CD4-positive, alpha-beta T cell (primary cell): ENCODE measurements around the gene PPM1F. TPM values are rescaled to one million over a fixed set of nuclear protein-coding genes. Genes with fewer than 3 reads are reported as not detected.

Source experiments
- ATAC-seq: fragments of 200-7000 bp; cut with Tn5 transposase; one replicate; pipeline ENCODE4 v1.10.0; 2022; ENCODE audit warnings: mild to moderate bottlenecking; ENCODE audit not compliant: poor library complexity
- CTCF ChIA-PET: fragments of 350-600 bp; sonication (Branson Sonifier 250); formaldehyde crosslinking; loops from one replicate; lab custom pipeline; 2021; ENCODE audit warnings: antibody characterized with exemption, inconsistent platforms; lab: Charles Lee
- POLR2A ChIA-PET: fragments of 350-600 bp; sonication (Branson Sonifier 250); formaldehyde crosslinking; loops from one replicate; lab custom pipeline; 2021; ENCODE audit warnings: antibody characterized with exemption, inconsistent platforms; lab: Charles Lee
- DNase-seq, 14 experiments: peaks; one replicate each; pipeline ENCODE4 v3.0.0-alpha.2; 2013 to 2020; ENCODE audit warnings: mixed read lengths in 2 of 14
- H3K27ac ChIP-seq, 2 donors: one replicate each; pipeline versions ENCODE4 v1.5.1 to v1.7.0; 2013; ENCODE audit warnings: low read length in 2 of 2, low read depth in 1 of 2, mild to moderate bottlenecking in 1 of 2
- H3K27me3 ChIP-seq, 2 experiments: 1 replicate in 1 of 2; 2 replicates in 1 of 2; pipeline versions ENCODE4 v1.6.1 to v1.7.0; 2013; ENCODE audit warnings: low read length in 2 of 2, control low read depth in 1 of 2, mild to moderate bottlenecking in 1 of 2, moderate library complexity in 1 of 2; ENCODE audit not compliant: insufficient read depth in 2 of 2, control insufficient read depth in 1 of 2
- H3K36me3 ChIP-seq: one replicate; pipeline ENCODE4 v1.6.1; 2013; ENCODE audit warnings: low read length, control low read depth; ENCODE audit not compliant: insufficient read depth
- H3K4me1 ChIP-seq: one replicate; pipeline ENCODE4 v1.6.1; 2013; ENCODE audit warnings: low read length, control low read depth; ENCODE audit not compliant: insufficient read depth
- H3K4me3 ChIP-seq: one replicate; pipeline ENCODE4 v1.5.1; 2013; ENCODE audit warnings: mild to moderate bottlenecking, low read length, moderate library complexity
- H3K9me3 ChIP-seq, 2 experiments: 1 replicate in 1 of 2; 2 replicates in 1 of 2; pipeline versions ENCODE4 v1.6.1 to v1.7.0; 2013; ENCODE audit warnings: low read length in 2 of 2, mild to moderate bottlenecking in 2 of 2, control low read depth in 1 of 2, moderate library complexity in 1 of 2; ENCODE audit not compliant: control insufficient read depth in 1 of 2, insufficient read depth in 1 of 2
- H3K27ac Mint-ChIP-seq: one replicate; pipeline ENCODE4 v1.8.0; 2020; ENCODE audit warnings: mixed read lengths
- H3K27me3 Mint-ChIP-seq: one replicate; pipeline ENCODE4 v1.8.0; 2021; ENCODE audit warnings: mixed read lengths
- H3K36me3 Mint-ChIP-seq: one replicate; pipeline ENCODE4 v1.8.0; 2021; ENCODE audit warnings: low read depth, mixed read lengths
- H3K4me1 Mint-ChIP-seq: one replicate; pipeline ENCODE4 v1.8.0; 2021; ENCODE audit warnings: low read depth, mixed read lengths
- H3K4me3 Mint-ChIP-seq: one replicate; pipeline ENCODE4 v1.8.0; 2020; ENCODE audit warnings: mild to moderate bottlenecking, mixed read lengths
- H3K9me3 Mint-ChIP-seq: one replicate; pipeline ENCODE4 v1.8.0; 2020; ENCODE audit warnings: mixed read lengths
- CTCF ChIP-seq: fragments of 200-600 bp; IDR thresholded peaks from one replicate; pipeline ENCODE4 v1.8.0; 2022; ENCODE audit warnings: antibody characterized with exemption, mild to moderate bottlenecking
- intact Hi-C, 2 experiments: fragments of 100-400 bp; cut with DNase I in 1 of 2; cut with micrococcal nuclease in 1 of 2; formaldehyde crosslinking; loops; one replicate each; pipeline versions ENCODE4 v1.15.1 to v1.9.0; 2023 to 2025; cut with DNase I, micrococcal nuclease
- total RNA-seq, 174 experiments: library from RNA in 2 of 174; stranded (reverse) in 2 of 174; gene quantifications; one replicate each; pipeline ENCODE4 v1.2.3 and lab custom pipeline; 2021 to 2026

Gene PPM1F
- total RNA-seq, 2 experiments from 2014 or later: 18.0 to 18.3 TPM

- peaks cover 41% of the 10 kb centered on the region for H3K36me3 ChIP-seq
- intact Hi-C loops: no loop called here
- POLR2A ChIA-PET: no interaction called here
Observed at GRCh38 chr22:21928048-21928447, 24.6 kb downstream of the PPM1F start.

DNA sequence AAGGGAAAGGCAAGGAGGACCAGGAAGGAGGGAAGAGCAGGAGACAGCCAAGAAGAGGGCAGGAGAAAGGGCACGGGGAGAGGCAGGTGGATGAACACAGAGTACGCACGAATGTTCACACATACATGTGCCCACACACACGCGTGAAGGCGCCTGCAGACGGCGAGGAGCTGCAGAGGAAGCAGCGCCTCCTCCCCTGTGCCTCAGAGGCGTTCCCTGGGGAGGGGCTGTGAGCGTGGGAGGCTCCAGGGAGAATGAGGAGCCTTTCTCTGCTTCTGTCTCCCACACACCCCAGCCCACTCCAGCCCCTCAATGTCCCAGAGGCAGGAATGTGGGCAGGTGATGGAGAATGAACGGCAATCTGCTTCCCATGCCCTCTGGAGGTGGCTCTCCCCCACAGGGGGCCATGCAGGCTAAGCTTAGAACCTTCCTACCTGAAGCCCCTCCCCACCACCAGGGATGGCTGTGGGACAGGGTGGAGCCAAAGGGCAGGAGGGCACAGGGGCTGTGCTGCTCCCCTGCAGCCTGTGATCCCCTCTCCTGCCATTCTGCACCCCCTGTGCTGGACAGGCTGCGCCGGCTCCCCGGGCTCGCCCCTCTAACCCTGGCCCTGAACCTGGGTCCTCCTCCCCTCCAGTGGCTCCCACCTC lies 25.3 kb downstream of the PPM1F start:
- Histone ChIP-seq H3K27ac (no peak overlapping the region), H3K27me3 (no peaks in the 10 kb centered on the region), H3K36me3 (peaks cover 36% of the 10 kb centered on the region), H3K4me3 (no peak overlapping the region), H3K4me1 (no peaks in the 10 kb centered on the region), H3K9me3 (no peaks in the 10 kb centered on the region)
- H3K9me3 Mint-ChIP-seq: no peaks in the 10 kb centered on the region
- no peak overlapping the region for H3K4me3 Mint-ChIP-seq
- ChIA-PET CTCF (no interaction called here), POLR2A (no interaction called here)
- H3K36me3 Mint-ChIP-seq: peaks cover 35% of the 10 kb centered on the region
- no peaks in the 10 kb centered on the region for H3K27me3 Mint-ChIP-seq
- no peak overlapping the region for H3K27ac Mint-ChIP-seq
- no peak for TF ChIP-seq CTCF
- intact Hi-C loops: no loop called here
- DNase-seq: no peak
- ATAC-seq: no peak
- H3K4me1 Mint-ChIP-seq: no peaks in the 10 kb centered on the region

More at GRCh38 chr22:21928048-21928447, 24.6 kb downstream of the PPM1F start:
- Mint-ChIP-seq H3K27ac (no peak overlapping the region), H3K4me3 (no peak overlapping the region), H3K4me1 (no peaks in the 10 kb centered on the region), H3K9me3 (no peaks in the 10 kb centered on the region), H3K36me3 (peaks cover 42% of the 10 kb centered on the region), H3K27me3 (no peaks in the 10 kb centered on the region)
- TF ChIP-seq CTCF: no peak
- Histone ChIP-seq H3K9me3 (no peaks in the 10 kb centered on the region), H3K27me3 (no peaks in the 10 kb centered on the region), H3K4me3 (no peak overlapping the region), H3K4me1 (no peaks in the 10 kb centered on the region), H3K27ac (no peak overlapping the region)
- CTCF ChIA-PET: no interaction called here
- ATAC-seq (no peak), DNase-seq (no peak)

DNA sequence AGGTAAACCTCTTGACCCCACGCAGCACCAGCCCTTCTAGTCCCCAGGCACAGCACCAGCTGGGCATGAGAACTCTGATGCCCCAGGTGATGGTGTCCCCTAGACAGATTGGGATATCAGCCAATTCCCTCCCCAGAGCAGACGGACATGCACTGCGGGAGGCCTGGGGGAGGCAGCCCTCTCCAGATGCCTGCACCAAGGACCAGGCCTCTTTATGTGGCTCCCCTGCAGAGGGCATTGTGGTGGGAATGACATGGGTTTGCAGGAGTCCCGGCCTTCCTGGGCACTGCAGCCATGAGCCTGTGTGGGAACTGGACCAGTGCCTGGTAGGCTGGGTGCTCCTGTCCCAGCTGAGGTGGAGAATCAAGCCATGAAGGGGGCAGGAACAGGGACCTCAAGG lies 25.9 kb downstream of the PPM1F start:
- ATAC-seq (no peak), DNase-seq (no peak)
- POLR2A ChIA-PET: no interaction called here
- H3K9me3 Mint-ChIP-seq: no peaks in the 10 kb centered on the region
- H3K4me3 Mint-ChIP-seq: no peak overlapping the region
- Histone ChIP-seq H3K36me3 (peaks cover 33% of the 10 kb centered on the region), H3K4me1 (no peaks in the 10 kb centered on the region), H3K9me3 (no peaks in the 10 kb centered on the region), H3K4me3 (no peak overlapping the region), H3K27me3 (no peaks in the 10 kb centered on the region), H3K27ac (no peak overlapping the region)
- TF ChIP-seq CTCF: no peak
- CTCF ChIA-PET: no interaction called here
- H3K4me1 Mint-ChIP-seq: no peaks in the 10 kb centered on the region
- peaks cover 35% of the 10 kb centered on the region for H3K36me3 Mint-ChIP-seq
- H3K27ac Mint-ChIP-seq: no peak overlapping the region
- intact Hi-C loops: no loop called here
- no peaks in the 10 kb centered on the region for H3K27me3 Mint-ChIP-seq
